Measurements from ENCODE around the gene CRNKL1.

Gene CRNKL1

GRCh38 chr20:20031790-20032189 lies 20.5 kb downstream of the CRNKL1 start:
- no peaks in the 10 kb centered on the region for H3K79me2 ChIP-seq
- H3K9ac ChIP-seq, result no peak overlapping the region
- TF ChIP-seq, protein P1, sequence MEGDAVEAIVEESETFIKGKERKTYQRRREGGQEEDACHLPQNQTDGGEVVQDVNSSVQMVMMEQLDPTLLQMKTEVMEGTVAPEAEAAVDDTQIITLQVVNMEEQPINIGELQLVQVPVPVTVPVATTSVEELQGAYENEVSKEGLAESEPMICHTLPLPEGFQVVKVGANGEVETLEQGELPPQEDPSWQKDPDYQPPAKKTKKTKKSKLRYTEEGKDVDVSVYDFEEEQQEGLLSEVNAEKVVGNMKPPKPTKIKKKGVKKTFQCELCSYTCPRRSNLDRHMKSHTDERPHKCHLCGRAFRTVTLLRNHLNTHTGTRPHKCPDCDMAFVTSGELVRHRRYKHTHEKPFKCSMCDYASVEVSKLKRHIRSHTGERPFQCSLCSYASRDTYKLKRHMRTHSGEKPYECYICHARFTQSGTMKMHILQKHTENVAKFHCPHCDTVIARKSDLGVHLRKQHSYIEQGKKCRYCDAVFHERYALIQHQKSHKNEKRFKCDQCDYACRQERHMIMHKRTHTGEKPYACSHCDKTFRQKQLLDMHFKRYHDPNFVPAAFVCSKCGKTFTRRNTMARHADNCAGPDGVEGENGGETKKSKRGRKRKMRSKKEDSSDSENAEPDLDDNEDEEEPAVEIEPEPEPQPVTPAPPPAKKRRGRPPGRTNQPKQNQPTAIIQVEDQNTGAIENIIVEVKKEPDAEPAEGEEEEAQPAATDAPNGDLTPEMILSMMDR (IDR thresholded peaks at IDR 0.05), result no peak
- no peak overlapping the region for H3K27ac ChIP-seq
- no peak overlapping the region for H2AFZ ChIP-seq
- no peaks in the 10 kb centered on the region for H3K27me3 ChIP-seq (ENCODE audit: control insufficient read depth, insufficient read depth, low read length)
- H3K4me1 ChIP-seq, result peaks cover 8% of the 10 kb centered on the region
- no peaks in the 10 kb centered on the region for H3K9me3 ChIP-seq (ENCODE audit: control insufficient read depth, low read length)
- H3K4me2 ChIP-seq (ENCODE audit: low read length), result no peak overlapping the region
- H3K4me3 ChIP-seq (ENCODE audit: low read depth, low read length), result no peak overlapping the region
- no peaks in the 10 kb centered on the region for H3K36me3 ChIP-seq (ENCODE audit: control insufficient read depth, insufficient read depth, low read length)

- no peaks in the 10 kb centered on the region for H3K9me3 ChIP-seq (ENCODE audit: control insufficient read depth, low read length)
- TF ChIP-seq, protein P1 (IDR thresholded peaks at IDR 0.05), result no peak
- H3K27ac ChIP-seq, result no peak overlapping the region
Measured at GRCh38 chr20:20027284-20027683, 25.0 kb downstream of the CRNKL1 start.

DNA sequence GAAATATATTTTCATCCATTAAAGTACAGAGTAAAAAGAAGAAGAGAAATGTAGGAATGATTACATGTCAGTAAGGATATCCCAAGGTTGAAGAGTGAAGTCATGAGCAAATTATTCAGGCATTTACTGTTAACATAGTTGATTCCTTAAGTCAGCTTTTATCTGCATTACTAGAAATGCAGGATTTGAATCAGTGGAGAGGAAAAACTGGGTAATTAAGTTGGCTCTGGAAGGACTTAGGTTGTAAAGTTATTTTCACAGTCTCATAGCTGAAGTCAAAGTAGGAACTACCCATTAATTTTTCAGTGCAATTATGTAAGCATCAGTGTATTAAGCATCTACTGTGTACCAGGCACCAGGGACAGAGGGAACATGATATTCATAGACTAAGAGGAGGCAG lies 27.3 kb downstream of the CRNKL1 start:
- TF ChIP-seq, protein P1 (IDR thresholded peaks at IDR 0.05), result no peak
- Histone ChIP-seq H3K27ac (no peak overlapping the region), H3K9ac (no peak overlapping the region), H3K79me2 (peaks cover 15% of the 10 kb centered on the region), H3K36me3 (ENCODE audit: control insufficient read depth, insufficient read depth, low read length) (no peaks in the 10 kb centered on the region), H3K27me3 (ENCODE audit: control insufficient read depth, insufficient read depth, low read length) (no peaks in the 10 kb centered on the region), H3K4me3 (ENCODE audit: low read depth, low read length) (no peak overlapping the region), H3K9me3 (ENCODE audit: control insufficient read depth, low read length) (no peaks in the 10 kb centered on the region), H2AFZ (no peak overlapping the region), H3K4me1 (no peaks in the 10 kb centered on the region), H3K4me2 (ENCODE audit: low read length) (no peak overlapping the region)

More at GRCh38 chr20:20027284-20027683, 25.0 kb downstream of the CRNKL1 start:
- Histone ChIP-seq H3K9ac (no peak overlapping the region), H2AFZ (no peak overlapping the region), H3K4me1 (no peaks in the 10 kb centered on the region), H3K36me3 (ENCODE audit: control insufficient read depth, insufficient read depth, low read length) (no peaks in the 10 kb centered on the region), H3K4me3 (ENCODE audit: low read depth, low read length) (no peak overlapping the region), H3K27me3 (ENCODE audit: control insufficient read depth, insufficient read depth, low read length) (no peaks in the 10 kb centered on the region), H3K4me2 (ENCODE audit: low read length) (no peak overlapping the region), H3K79me2 (peaks cover 5% of the 10 kb centered on the region)

- Histone ChIP-seq H3K27ac (no peak overlapping the region), H3K4me2 (ENCODE audit: low read length) (no peak overlapping the region), H3K4me1 (peaks cover 7% of the 10 kb centered on the region), H2AFZ (no peak overlapping the region), H3K9ac (no peak overlapping the region), H3K4me3 (ENCODE audit: low read depth, low read length) (no peak overlapping the region), H3K36me3 (ENCODE audit: control insufficient read depth, insufficient read depth, low read length) (no peaks in the 10 kb centered on the region), H3K27me3 (ENCODE audit: control insufficient read depth, insufficient read depth, low read length) (no peaks in the 10 kb centered on the region), H3K9me3 (ENCODE audit: control insufficient read depth, low read length) (no peaks in the 10 kb centered on the region), H3K79me2 (peaks cover 30% of the 10 kb centered on the region)
- TF ChIP-seq, protein P1 (IDR thresholded peaks at IDR 0.05), result no peak
Measured at GRCh38 chr20:20023395-20023794, 28.9 kb downstream of the CRNKL1 start.

DNA sequence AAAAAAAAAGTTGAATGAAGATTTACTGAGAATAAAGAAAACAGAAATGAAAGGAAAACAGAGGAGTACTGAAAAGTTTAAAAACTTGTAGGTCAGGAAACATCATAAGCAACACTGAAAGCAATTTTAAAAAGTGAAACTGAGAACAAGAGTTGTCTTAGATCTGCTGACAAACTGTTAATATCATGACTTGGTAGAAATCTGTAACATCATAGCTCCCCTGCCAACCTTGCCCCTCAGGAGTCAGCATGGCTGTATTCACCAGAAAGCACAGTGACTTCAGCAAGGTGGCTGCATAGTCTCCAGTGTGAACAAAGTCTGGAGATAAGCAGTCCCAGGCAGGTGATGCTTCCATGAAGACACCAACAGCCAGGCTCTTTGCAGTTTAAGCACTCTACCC lies 29.8 kb downstream of the CRNKL1 start:
- Histone ChIP-seq H2AFZ (no peak overlapping the region), H3K79me2 (peaks cover 37% of the 10 kb centered on the region), H3K4me3 (ENCODE audit: low read depth, low read length) (no peak overlapping the region), H3K27me3 (ENCODE audit: control insufficient read depth, insufficient read depth, low read length) (no peaks in the 10 kb centered on the region), H3K27ac (no peak overlapping the region), H3K4me2 (ENCODE audit: low read length) (no peak overlapping the region), H3K4me1 (peaks cover 10% of the 10 kb centered on the region), H3K9me3 (ENCODE audit: control insufficient read depth, low read length) (no peaks in the 10 kb centered on the region), H3K36me3 (ENCODE audit: control insufficient read depth, insufficient read depth, low read length) (no peaks in the 10 kb centered on the region), H3K9ac (no peak overlapping the region)
- TF ChIP-seq, protein P1 (IDR thresholded peaks at IDR 0.05), result no peak
